Measurements from ENCODE around the gene UNC5CL. TPM values are rescaled to one million over a fixed set of nuclear protein-coding genes. Genes with fewer than 3 reads are reported as not detected.
A peak's percentile ranks its signal among the peaks of the same experiment; 100 is the strongest.

UNC5CL gene, protein sequence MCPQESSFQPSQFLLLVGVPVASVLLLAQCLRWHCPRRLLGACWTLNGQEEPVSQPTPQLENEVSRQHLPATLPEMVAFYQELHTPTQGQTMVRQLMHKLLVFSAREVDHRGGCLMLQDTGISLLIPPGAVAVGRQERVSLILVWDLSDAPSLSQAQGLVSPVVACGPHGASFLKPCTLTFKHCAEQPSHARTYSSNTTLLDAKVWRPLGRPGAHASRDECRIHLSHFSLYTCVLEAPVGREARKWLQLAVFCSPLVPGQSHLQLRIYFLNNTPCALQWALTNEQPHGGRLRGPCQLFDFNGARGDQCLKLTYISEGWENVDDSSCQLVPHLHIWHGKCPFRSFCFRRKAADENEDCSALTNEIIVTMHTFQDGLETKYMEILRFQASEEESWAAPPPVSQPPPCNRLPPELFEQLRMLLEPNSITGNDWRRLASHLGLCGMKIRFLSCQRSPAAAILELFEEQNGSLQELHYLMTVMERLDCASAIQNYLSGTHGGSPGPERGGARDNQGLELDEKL
- total RNA-seq: 1.6 TPM

DNA sequence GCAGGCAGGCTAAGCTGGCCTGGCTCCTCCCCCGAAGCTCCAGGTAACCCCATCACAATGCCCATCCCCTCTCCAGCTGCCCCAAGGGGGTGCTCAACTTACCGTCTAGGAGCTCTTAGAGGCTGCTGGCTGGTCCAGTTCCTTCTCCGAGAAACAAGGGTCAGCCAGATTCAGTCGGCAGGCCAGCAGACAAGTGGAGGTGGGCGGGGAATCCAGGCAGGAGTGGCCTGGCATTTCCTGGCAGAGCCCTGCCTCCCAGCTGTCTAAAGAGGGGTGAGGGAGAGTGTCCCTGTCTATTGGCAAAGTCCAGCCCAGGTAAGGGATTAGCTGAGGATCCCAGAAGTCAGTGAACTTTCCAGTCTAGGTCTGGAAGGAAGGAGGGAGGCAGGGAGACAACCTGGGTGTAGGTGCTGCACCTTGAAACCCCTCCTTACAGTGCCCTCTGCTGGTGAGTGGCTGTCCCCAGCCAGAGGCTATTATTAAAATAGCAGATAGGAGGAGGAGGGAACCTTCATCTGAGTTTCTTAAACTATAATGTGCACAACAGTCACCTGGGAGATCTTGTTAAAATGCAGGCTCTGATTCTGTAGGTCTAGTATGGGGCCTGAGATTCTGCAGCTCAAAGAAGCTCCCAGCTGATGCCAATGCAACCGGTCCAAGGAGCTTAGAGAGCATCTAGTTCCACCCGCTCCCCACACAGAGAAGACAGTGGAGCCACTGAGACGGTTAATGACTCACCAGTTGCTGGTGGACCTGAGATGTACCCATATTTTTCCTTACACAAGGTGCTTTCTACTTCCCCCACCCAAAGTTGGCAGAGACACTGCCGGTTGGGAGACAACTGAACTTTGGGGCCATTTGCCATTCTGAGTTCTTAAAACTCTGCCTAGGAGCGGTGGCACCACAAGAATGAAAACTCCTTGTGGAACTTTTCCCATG is at the start of gene UNC5CL:
Gene UNC5CL, minus strand, starts transcription at position 162 of the 939 bp plus-strand sequence. CDS start 4,147 bp downstream, outside the sequence.
- peak; percentile 61 for DNase-seq (ENCODE audit: low spot score)

DNA sequence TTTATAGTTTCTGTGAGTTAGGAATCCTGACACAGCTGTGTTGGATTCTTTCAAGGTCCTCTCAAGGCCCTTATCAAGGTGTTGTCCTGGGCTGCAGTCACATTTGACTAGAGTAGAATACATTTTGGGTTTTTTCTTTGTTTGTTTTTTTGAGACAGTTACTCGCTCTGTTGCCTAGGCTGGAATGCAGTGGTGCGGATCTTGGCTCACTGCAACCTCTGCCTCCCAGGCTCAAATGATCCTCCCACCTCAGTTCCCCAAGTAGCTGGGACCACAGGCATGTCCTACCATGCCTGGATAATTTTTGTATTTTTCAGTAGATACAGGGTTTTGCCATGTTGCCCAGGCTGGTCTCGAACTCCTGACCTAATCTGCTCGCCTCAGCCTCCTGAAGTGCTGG is 49.4 kb upstream of the UNC5CL start:
- DNase-seq (ENCODE audit: low spot score): no peak

GRCh38 chr6:41085182-41085581 is 46.2 kb upstream of the UNC5CL start:
- DNase-seq (ENCODE audit: low spot score): no peak

GRCh38 chr6:41083072-41083471 is 44.1 kb upstream of the UNC5CL start:
- no peak for DNase-seq (ENCODE audit: low spot score)

DNA sequence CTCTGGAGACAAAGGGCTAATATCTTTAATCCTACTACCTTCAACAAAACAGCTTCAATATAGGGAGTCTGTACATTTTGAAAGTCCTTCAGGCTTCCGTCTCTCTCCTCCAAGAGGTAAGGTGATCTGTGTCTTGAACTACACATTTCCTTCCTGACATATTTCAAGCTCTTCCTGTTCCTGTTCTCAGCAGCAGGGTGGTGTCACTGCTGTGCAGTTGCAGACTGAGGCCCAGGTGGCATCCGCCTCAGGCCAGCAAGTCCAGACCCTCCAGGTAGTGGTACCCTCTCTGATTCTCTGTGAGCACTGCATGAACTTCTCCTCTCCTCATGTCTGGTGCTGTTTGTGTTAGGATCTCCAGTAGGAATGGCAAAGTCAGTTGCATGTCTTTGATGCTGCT is 41.6 kb upstream of the UNC5CL start:
- DNase-seq (ENCODE audit: low spot score): no peak

- DNase-seq (ENCODE audit: low spot score): no peak
Measured at GRCh38 chr6:41079080-41079479, 40.1 kb upstream of the UNC5CL start.

DNA sequence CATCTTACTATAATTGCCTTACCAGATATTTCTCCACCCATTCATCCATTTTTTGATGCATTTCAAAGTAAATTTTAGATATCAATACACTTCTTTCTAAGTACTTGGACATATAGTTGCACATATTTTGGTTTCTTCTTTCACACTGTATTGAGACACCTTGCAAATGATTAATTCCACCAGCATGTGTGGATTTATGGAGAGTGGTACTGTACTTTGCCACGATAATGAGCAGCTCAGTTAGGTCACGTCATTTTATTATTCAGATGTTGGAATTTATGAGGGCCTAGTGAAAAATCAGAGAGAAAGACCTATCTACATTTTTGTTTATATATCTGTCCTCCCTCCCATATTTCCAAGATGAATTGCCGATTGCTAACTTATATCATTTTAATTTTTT is 39.1 kb upstream of the UNC5CL start:
- DNase-seq (ENCODE audit: low spot score): no peak

GRCh38 chr6:41077536-41077935 is 38.5 kb upstream of the UNC5CL start:
- DNase-seq (ENCODE audit: low spot score): no peak

DNA sequence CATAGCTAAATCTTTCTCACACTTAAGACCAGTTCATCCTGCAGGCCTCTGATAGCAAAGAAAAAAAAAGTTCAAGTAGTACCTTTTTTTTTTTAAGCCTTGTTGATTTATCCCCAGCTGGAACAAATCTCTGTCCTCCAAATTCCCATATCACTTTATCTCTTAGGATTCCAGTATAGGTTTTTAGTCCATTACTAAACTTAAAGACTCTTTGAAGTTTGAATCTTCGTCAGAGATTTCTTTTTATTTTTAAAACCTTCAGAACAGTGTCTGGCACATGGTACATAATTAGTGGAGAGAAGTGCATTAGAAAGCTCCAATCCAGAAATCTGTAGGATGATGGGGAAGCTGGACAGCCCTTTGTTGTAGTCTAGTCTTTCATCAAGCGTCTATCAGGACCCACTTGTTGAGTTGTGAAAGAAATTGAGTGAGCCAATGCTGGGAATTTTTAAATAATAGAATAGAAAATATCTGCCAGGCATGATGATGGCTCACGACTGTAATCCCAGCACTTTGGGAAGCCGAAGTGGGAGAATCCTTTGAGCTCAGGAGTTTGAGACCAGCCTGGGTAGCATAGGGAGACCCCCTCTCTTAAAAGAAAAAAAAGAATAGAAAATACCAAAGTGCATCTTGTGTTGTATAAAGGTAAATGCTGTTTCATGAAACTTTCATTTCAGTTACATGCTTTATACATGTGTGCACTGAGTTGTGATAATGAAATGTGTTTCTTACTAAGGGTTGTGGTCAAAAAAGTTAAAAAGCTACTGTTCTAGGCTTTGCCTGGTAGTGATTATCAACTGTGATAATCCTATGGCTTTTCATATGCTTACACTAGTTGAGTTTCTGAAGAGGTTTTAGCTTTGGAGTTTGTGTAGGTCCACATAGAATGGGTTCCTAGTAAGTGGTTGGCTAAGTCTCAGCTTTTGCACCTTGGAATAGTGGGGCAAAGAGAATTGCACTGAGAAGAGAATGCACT is 36.9 kb upstream of the UNC5CL start:
- DNase-seq (ENCODE audit: low spot score): no peak

DNA sequence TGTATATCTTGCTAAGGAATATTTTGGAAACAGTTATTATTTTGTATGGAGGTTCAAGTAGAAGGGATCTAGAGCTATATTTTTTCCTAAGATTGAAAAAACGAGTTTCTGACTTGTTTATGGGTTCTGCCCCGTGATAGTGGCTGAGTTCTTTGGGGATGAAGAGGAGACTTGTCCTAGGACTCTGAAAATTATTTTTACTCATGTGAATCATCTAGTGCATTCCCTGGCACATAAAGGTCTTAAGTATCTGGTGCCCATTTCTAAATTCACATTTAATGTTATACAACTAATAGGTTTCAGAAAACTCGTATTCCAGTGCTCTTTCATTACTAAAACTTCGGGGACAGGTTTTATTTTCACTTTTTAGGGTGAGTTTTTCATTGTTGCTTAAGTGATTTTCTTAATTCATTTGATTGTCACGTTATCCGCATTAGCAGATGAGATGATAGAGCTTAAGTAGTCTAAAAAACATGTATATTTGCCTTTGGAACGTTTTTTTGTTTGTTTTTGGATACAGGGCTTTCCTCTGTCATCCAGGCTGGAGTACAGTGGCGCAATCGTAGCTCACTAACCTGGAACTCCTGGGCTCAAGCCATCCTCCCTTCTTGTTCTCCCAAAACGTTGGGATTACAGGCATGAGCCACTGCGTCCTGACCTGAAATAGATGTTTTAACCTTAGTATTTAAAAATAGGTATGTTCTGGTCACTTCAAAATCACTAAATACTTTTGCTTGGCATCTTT is 35.8 kb upstream of the UNC5CL start:
- no peak for DNase-seq (ENCODE audit: low spot score)

DNA sequence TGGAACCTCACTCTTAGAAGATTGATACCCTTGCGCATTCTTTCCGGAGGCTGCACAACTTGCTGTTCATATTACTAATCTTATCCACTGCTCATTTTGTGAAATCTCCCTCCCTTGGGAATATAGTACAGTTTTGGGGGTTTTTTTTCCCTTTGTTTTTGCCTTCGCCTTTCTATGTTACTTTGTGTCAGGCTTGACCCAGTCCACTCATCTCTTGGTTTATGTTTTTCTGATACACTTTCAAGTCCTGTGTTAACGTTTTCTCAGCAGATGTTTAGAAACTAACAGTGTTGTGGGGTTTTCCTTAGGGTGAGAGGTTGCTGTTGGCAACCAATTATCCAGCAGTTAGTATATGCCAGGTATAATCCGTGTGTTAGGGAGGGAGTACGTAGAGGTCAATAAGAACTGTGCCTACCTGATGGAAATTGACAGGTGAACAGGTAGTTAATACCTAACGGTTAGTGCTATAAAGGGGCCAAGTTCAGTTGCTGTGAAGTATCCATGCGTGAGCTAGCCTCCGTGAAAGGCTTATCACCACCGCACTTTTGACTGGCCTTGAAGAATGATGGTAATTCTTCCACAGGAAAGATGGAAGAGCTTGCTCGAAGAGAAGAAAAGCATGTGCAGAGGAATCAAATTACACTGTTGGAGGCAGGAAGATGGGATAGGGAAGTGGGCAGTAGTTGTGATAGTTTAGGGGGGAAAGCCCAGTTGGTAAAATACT is 35.1 kb upstream of the UNC5CL start:
- no peak for DNase-seq (ENCODE audit: low spot score)

- peak; percentile 91 for DNase-seq (ENCODE audit: low spot score)
Measured at GRCh38 chr6:41073203-41073967, 34.4 kb upstream of the UNC5CL start.

DNA sequence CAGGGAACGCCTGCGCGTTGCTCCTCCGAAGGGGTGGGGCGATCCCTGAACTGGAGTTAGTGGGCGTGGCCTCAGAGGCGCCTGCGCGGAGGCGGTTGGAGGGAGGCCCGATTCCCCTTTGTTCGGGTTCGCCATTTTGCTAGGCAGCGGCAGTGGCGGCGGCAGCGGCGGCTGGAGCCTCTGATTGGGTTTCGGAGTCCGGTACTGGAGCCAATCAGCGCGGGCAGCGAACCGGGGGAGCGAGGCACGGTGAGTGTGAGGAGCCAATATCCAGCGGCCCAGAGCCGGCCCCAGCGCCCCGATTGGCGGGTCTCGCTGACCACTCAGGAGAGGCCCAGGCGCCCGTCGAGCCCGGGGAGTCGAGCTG is 33.8 kb upstream of the UNC5CL start, which contains the start of gene NFYA:
Gene NFYA, plus strand, starts transcription at position 139 of the 367 bp plus-strand sequence. CDS start 6,116 bp downstream, outside the sequence.
- no peak for DNase-seq (ENCODE audit: low spot score)

DNA sequence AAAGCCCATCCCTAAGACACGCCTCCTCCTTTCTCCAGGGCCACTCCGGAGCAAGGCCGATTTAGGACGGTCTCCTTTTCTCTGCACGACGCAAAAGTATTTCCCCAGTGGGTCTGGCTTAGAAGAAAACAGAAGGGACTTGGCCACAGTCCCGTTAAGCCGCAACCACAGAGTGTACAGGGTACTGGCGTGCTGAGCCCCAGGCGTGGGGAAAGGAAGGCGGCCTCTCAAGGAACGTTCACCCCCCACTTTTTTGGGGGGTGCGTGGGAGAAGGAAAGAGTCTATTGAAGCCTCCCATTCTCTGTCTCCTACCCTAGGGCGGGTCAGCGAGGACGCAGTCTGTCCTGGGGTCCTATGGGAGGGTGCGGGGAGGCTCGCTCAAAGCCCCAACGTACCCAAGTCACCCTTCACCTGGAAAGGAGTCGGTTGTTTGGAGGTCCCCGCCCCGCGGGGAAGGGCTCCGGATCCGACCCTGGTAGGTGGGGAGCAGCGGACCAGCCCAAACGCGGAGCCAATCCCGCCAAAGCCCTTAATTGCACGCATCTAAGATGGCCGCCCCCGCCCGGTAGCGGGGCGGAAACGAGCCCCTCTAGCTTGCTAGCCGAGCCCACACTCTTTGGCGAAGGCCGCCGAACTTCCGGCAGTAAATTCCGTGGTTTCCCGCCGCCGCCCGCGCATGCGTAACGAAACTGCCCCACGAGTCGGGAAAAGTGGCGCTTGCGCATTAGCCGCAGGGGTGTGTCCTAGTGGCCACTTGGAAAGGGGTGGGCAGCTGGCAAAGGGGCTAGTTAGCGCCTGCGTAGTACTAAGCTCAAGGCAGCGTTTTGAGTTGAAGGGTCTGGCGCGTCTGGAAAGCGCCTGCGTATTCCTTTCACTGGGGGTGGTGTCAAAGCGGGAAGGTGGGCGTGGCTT is 33.2 kb upstream of the UNC5CL start, which contains the start of gene OARD1:
Gene OARD1, minus strand, starts transcription at position 434 of the 913 bp plus-strand sequence. CDS start 722 bp downstream, outside the sequence.
- DNase-seq (ENCODE audit: low spot score): peak; percentile 100

DNA sequence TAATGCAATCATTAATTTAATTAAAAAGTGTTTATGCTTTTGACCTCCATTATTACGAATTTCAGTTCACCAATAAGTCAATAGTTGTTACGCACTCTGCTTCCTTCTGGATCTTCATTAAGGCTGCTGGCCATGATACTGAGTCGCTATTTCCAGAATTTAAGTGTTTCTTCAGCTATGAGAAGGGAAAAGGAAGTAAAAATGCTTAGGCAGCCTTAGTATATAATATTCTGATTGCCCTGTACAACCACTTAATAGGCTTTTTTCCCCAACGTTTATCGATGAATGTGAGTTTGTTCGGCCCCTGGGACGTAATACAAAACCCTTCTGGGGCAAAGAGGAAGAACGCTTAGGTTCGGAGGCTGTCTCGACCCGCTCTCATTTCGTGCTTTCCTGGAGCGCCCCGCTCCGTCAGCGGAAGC is 32.5 kb upstream of the UNC5CL start:
- no peak for DNase-seq (ENCODE audit: low spot score)

DNA sequence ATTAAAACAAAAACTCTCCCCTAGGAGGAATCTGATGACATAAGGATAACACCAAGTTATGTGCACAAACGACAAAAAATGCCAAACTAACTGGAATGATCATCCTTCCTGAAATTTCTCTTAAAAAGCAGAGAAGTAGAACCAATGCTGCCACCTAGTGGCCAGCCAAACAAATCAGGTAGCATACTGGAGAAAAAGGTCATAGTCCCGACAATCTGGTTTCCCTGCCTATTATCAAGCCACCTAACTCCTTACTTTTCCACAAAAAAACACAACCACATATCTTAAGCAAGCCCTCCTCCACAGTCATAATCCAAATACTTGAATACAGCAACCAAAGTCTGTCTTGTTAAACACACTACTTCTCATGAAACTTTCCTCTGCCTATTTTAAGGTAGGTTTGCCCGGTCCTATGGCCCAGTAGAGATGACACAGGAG is 27.9 kb upstream of the UNC5CL start:
- DNase-seq (ENCODE audit: low spot score): peak; percentile 73

- DNase-seq (ENCODE audit: low spot score): no peak
Measured at GRCh38 chr6:41065550-41066026, 26.6 kb upstream of the UNC5CL start.
